HepG2 (cell line): ENCODE results near the gene LHPP. TPM values are rescaled to one million over a fixed set of nuclear protein-coding genes. Genes with fewer than 3 reads are reported as not detected.

Source experiments
- ATAC-seq: fragments of 200-7000 bp; cut with Tn5 transposase; 3 replicates; pipeline ENCODE4 v1.9.1; 2020; ENCODE audit warnings: mild to moderate bottlenecking, moderate library complexity
- BruUV-seq: library from RNA; stranded (reverse); fragments of 400-500 nt; replicated peaks from 2 replicates; lab custom pipeline; 2021; lab: Mats Ljungman, UMichigan
- CTCF ChIA-PET: fragments of 300-600 bp; formaldehyde crosslinking; extraction: SDS; loops from one replicate; lab custom pipeline; 2021; ENCODE audit warnings: low total read pairs, inconsistent platforms, low intra/inter-chr PET ratio; lab: Yijun Ruan, JAX
- POLR2A ChIA-PET: fragments of 350-600 bp; sonication (Branson Sonifier 250); formaldehyde crosslinking; loops from one replicate; lab custom pipeline; 2020; ENCODE audit warnings: antibody characterized with exemption, inconsistent platforms; lab: Yijun Ruan, JAX
- DNase-seq: peaks from one replicate; pipeline ENCODE4 v3.0.0-alpha.2; 2015; ENCODE audit warnings: low spot score
- FAIRE-seq: peaks from 3 replicates; lab custom pipeline; 2011; peaks lifted over from hg19 to GRCh38; lab: Jason Lieb, UNC
- H2AFZ ChIP-seq: one replicate; pipeline ENCODE4 v1.6.1; 2011; ENCODE audit warnings: low read length, inconsistent platforms
- H3K27ac ChIP-seq: fragments of 300-600 bp; 3 replicates; pipeline ENCODE4 v1.8.0; 2011; ENCODE audit warnings: mixed run types, mild to moderate bottlenecking, mixed read lengths, low read length, inconsistent platforms; ENCODE audit not compliant: insufficient read depth; ENCODE audit errors: extremely low read length
- H3K27me3 ChIP-seq, 2 experiments: fragments of 200-600 bp in 1 of 2; 2 replicates in 1 of 2; 3 replicates in 1 of 2; pipeline versions ENCODE4 v1.6.0 to v1.8.0; 2011; ENCODE audit warnings: low read length in 2 of 2, mild to moderate bottlenecking in 2 of 2, moderate library complexity in 2 of 2, inconsistent platforms in 1 of 2; ENCODE audit not compliant: insufficient read depth in 2 of 2, control insufficient read depth in 1 of 2
- H3K36me3 ChIP-seq, 2 experiments: fragments of 200-600 bp in 1 of 2; replicated peaks in 1 of 2; 2 replicates in 1 of 2; 3 replicates in 1 of 2; pipeline versions ENCODE4 v1.5.1 to v1.8.0; 2011; ENCODE audit warnings: low read length in 2 of 2, inconsistent platforms in 1 of 2; ENCODE audit not compliant: insufficient read depth in 2 of 2, control insufficient read depth in 1 of 2
- H3K4me1 ChIP-seq: 2 replicates; pipeline ENCODE4 v1.5.1; 2012; ENCODE audit warnings: low read length, inconsistent platforms; ENCODE audit not compliant: insufficient read depth
- H3K4me2 ChIP-seq: 2 replicates; pipeline ENCODE4 v1.6.0; 2011; ENCODE audit warnings: low read depth, low read length, inconsistent platforms
- H3K4me3 ChIP-seq, 3 experiments: fragments of 200-600 bp in 1 of 3; sonication (generic), shearing (Covaris generic) in 1 of 3; replicated peaks in 1 of 3; 2 replicates each; pipeline ENCODE4 v1.5.1; 2011 to 2016; ENCODE audit warnings: low read length in 3 of 3, inconsistent platforms in 2 of 3, low read depth in 2 of 3, mild to moderate bottlenecking in 2 of 3, control low read depth in 1 of 3, mixed read lengths in 1 of 3; ENCODE audit not compliant: insufficient read depth in 1 of 3
- H3K79me2 ChIP-seq: one replicate; pipeline ENCODE4 v1.6.1; 2011; ENCODE audit warnings: low read length, inconsistent platforms; ENCODE audit not compliant: insufficient read depth
- H3K9ac ChIP-seq: 2 replicates; pipeline ENCODE4 v1.6.0; 2011; ENCODE audit warnings: mild to moderate bottlenecking, low read depth, low read length, inconsistent platforms; ENCODE audit not compliant: insufficient read depth
- H3K9me3 ChIP-seq: 2 replicates; pipeline ENCODE4 v1.5.1; 2012; ENCODE audit warnings: mild to moderate bottlenecking, low read length
- H4K20me1 ChIP-seq: 2 replicates; pipeline ENCODE4 v1.6.0; 2011; ENCODE audit warnings: inconsistent platforms, mild to moderate bottlenecking, low read length, moderate library complexity; ENCODE audit not compliant: insufficient read depth
- EZH2 ChIP-seq: conservative IDR thresholded peaks from 2 replicates; pipeline ENCODE4 v1.6.1; 2012; ENCODE audit warnings: mild to moderate bottlenecking, low read depth, low read length, moderate library complexity
- FOXA3 ChIP-seq: IDR thresholded peaks from 2 replicates; pipeline ENCODE4 v1.6.1; 2016; ENCODE audit warnings: missing genetic modification reagents, missing compliant biosample characterization
- MLX ChIP-seq: IDR thresholded peaks from 2 replicates; pipeline ENCODE4 v1.6.1; 2016
- PAX8 ChIP-seq: sonication (generic); formaldehyde crosslinking; IDR thresholded peaks from 2 replicates; pipeline ENCODE4 v1.8.0; 2022; ENCODE audit warnings: mild to moderate bottlenecking, missing genetic modification reagents, borderline replicate concordance
- SALL1 ChIP-seq: sonication (generic); formaldehyde crosslinking; IDR thresholded peaks from 2 replicates; pipeline ENCODE4 v1.8.0; 2022; ENCODE audit warnings: mild to moderate bottlenecking, missing genetic modification reagents
- SRF ChIP-seq: IDR thresholded peaks from 2 replicates; pipeline ENCODE4 v1.6.1; 2011; ENCODE audit warnings: mild to moderate bottlenecking, low read depth, low read length, moderate library complexity
- ZBTB14 ChIP-seq: sonication (generic); formaldehyde crosslinking; IDR thresholded peaks from 2 replicates; pipeline ENCODE4 v1.4.0; 2020; ENCODE audit warnings: missing genetic modification reagents
- ZFYVE20 ChIP-seq: sonication (generic); formaldehyde crosslinking; IDR thresholded peaks from 2 replicates; pipeline ENCODE4 v1.8.0; 2023; ENCODE audit warnings: low read depth, mild to moderate bottlenecking, moderate library complexity, missing genetic modification reagents, borderline replicate concordance
- ZNF629 ChIP-seq: sonication (generic); formaldehyde crosslinking; conservative IDR thresholded peaks from 2 replicates; pipeline ENCODE4 v1.5.0; 2020; ENCODE audit warnings: missing genetic modification reagents
- ZNF800 ChIP-seq: sonication (generic); formaldehyde crosslinking; IDR thresholded peaks from 2 replicates; pipeline ENCODE4 v1.4.0; 2020; ENCODE audit warnings: missing genetic modification reagents
- ZSCAN5A ChIP-seq: sonication (generic); formaldehyde crosslinking; IDR thresholded peaks from 2 replicates; pipeline ENCODE4 v1.8.0; 2022; ENCODE audit warnings: mild to moderate bottlenecking, missing genetic modification reagents, borderline replicate concordance
- WGBS: methylation state at CpG from one replicate; pipeline ENCODE4 v1.1.6; 2017; ENCODE audit warnings: low lambda C conversion rate; 5-methylcytosine and 5-hydroxymethylcytosine counted together
- in situ Hi-C: cut with HindIII; loops from 2 replicates; pipeline ENCODE4 v1.10.0; 2017; ENCODE audit warnings: low pct_unique_long_range_greater_than_20kb; ENCODE audit not compliant: extremely low pct_ligation_motif_present
- intact Hi-C: fragments of 100-400 bp; cut with micrococcal nuclease; formaldehyde crosslinking; loops from one replicate; pipeline ENCODE4 v1.10.0; 2022; ENCODE audit not compliant: unreplicated experiment
- polyA plus RNA-seq, 8 experiments: library from polyadenylated mRNA; depleted of rRNA in 3 of 8; stranded (reverse) in 7 of 8; unstranded in 1 of 8; fragments of >200 nt; fragmentation: Illumina TruSeq in 4 of 8; extraction: Trizol in 4 of 8; gene quantifications; 2 replicates each; pipeline versions ENCODE4 v1.2.1 to v1.2.3, GENCODE V29; 2011 to 2016; ENCODE audit warnings: low read depth in 4 of 8, missing spikeins in 1 of 8, mixed read lengths in 1 of 8; ENCODE audit not compliant: insufficient read depth in 1 of 8
- total RNA-seq, 5 experiments: library from RNA; depleted of rRNA; stranded (reverse); fragments of >200 nt; fragmentation: Illumina TruSeq; extraction: Trizol; gene quantifications; 2 replicates each; pipeline ENCODE4 v1.2.3, GENCODE V29; 2016; ENCODE audit warnings: low read depth in 1 of 5
- TF ChIP-seq, protein P1 (sequence below): sonication (generic); formaldehyde crosslinking; IDR thresholded peaks from 2 replicates; pipeline ENCODE4 v1.5.0; 2020; ENCODE audit warnings: mild to moderate bottlenecking, missing genetic modification reagents, borderline replicate concordance

LHPP gene
- total and polyA plus RNA-seq, 2 of the 13 experiments (the other 11 are each of a cell fraction or from before 2014, with no cell fraction given) = 5.2 to 13.1 TPM

DNA sequence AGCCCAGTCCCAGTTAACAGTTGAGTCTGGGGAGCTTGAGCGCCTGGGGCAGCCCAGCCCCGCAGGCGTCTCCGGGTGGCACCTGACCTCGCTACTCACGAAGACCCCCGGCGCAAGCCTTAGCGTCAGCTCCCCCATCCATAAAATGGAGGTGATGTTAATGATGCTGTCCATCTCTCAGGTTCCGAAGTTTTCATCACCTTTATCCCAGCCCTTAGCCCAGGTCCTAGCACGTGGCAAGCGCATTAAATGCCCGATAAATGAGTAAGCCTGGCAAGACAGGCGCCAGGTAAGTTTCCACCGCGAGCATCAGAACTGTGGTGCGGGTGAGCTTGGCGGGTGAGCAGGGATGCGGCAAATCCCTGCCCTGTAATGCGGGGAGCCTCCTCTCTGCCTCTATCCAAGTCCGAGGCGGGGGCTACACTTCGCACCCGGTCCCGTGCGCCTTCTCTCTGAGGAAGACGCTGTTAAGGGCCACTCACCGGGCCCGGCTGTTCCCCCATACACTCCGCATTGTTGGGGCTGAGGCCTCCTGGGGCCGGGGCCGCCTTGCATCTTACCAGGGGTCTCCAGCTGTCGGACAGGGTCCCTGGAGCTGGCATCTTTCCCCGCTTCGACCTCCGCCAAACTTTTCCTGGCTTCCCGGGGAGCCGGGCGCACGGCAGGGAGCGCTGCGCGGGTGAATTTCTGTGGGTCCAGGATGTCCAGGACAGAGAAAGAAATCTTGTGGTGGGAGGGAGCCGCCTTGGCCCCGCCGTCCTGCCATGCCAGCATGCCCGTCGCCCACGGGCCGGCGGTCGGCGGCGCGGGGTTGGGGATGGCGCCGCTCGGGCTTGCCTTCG, 12.2 kb upstream of the LHPP start (continued):
- TF ChIP-seq EZH2 = peak; percentile 98
- no peak for TF ChIP-seq FOXA3 (CRISPR knock-in tag)

DNA sequence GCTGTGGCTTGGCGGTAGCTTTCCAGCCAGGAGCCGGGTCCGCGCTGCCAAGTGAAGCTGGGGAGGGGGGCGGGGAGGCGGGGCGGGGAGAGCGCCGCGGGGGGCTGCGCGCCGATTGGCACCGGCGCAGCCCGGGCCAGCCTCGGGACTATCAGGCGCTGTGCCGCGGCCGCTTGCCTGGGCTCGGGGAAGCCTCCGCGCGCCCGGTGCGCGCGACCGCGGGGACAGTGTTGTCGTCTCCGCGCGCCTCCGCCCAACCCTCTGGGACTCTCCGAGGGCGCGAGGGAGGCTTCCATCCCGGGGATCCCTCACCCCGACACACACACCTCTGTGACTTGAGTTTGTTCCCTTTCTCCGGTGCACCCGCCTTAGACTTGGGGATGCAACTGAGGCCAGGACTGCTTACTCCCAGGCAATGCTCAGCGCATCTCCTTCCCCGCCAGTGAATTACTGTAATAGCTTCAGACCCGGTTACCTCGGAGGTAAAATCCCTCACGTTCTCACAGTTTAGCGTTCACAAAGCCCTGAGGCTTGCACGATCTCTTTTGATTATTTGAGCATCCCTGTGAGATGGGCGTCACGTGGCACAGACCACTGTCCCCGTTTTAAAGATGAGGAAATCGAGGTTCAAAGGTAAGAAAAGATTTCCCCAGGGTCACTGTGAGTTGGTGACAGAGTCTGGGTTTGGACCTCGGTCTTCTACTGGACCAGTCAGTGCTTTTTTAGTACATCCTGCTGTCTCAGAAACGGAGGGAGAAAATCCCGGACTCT, 11.4 kb upstream of the LHPP start, which contains the start of gene NKX1-2:
TSS of gene NKX1-2 (minus strand) at position 24 of the 771 bp plus-strand sequence. CDS start 92 bp downstream, outside the sequence.
- ATAC-seq (peak; percentile 47), DNase-seq (no peak)
- Histone ChIP-seq H3K79me2 (no peaks in the 10 kb centered on the region), H4K20me1 (no peaks in the 10 kb centered on the region), H3K4me3 (peak within 1 kb of the TSS in 2 of 3 experiments; percentile 16 to 52; a peak in 3 of 6 replicates), H3K9me3 (no peaks in the 10 kb centered on the region), H2AFZ (no peak within 1 kb of the TSS)
- WGBS = 5% methylated on average over 21 of the region's 57 CpGs
- CTCF ChIA-PET = no interaction called here
- no peak for TF ChIP-seq SRF
- peak; percentile 41 for TF ChIP-seq ZNF629 (CRISPR knock-in tag)
- no peak for TF ChIP-seq MLX (CRISPR knock-in tag)
- peak; percentile 64 for TF ChIP-seq ZBTB14 (CRISPR knock-in tag)
- TF ChIP-seq ZNF800 (CRISPR knock-in tag) = peak; percentile 57
- TF ChIP-seq PAX8 = no peak
- TF ChIP-seq SALL1 (CRISPR knock-in tag) = no peak
- TF ChIP-seq, protein P1, sequence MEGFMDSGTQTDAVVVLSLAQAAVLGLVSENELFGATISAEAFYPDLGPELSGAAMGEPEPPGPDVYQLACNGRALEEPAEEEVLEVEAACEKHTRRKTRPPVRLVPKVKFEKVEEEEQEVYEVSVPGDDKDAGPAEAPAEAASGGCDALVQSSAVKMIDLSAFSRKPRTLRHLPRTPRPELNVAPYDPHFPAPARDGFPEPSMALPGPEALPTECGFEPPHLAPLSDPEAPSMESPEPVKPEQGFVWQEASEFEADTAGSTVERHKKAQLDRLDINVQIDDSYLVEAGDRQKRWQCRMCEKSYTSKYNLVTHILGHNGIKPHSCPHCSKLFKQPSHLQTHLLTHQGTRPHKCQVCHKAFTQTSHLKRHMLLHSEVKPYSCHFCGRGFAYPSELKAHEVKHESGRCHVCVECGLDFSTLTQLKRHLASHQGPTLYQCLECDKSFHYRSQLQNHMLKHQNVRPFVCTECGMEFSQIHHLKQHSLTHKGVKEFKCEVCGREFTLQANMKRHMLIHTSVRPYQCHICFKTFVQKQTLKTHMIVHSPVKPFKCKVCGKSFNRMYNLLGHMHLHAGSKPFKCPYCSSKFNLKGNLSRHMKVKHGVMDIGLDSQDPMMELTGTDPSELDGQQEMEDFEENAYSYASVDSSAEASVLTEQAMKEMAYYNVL (CRISPR knock-in tag) = no peak
- no peak for TF ChIP-seq ZSCAN5A (CRISPR knock-in tag)
- no peak for TF ChIP-seq ZFYVE20
- TF ChIP-seq, all 625 proteins: peak for 3
- no peak for FAIRE-seq
- POLR2A ChIA-PET = interaction anchor here (1.4 kb wide), 1 partner anchor 11 kb away, joined by 3 read pairs; the partner anchor contains the start of gene LHPP
- Histone ChIP-seq H3K4me1 (peaks cover 20% of the 10 kb centered on the region), H3K4me2 (peak within 1 kb of the TSS; percentile 45), H3K36me3 (no peaks in the 10 kb centered on the region), H3K27me3 (peaks cover 13 to 70% of the 10 kb centered on the region in 2 experiments), H3K27ac (no peak within 1 kb of the TSS), H3K9ac (no peak within 1 kb of the TSS)
- BruUV-seq = no TSS peak
- intact Hi-C loops = no loop called here
- in situ Hi-C loops = no loop called here
